ENCODE data around the gene CAAP1. TPM values are rescaled to one million over a fixed set of nuclear protein-coding genes. Genes with fewer than 3 reads are reported as not detected.
A peak's percentile ranks its signal among the peaks of the same experiment; 100 is the strongest.

The CAAP1 gene
- total and polyA plus RNA-seq, 10 of the 15 experiments (the other 5 are each of a cell fraction or from before 2014, with no cell fraction given) = 11.0 to 27.5 (median 20.5) TPM

- Histone ChIP-seq H3K9me3 (replicated peaks; ENCODE audit: control insufficient read depth, insufficient read depth, low read length) (no peaks in the 10 kb centered on the region), H3K36me3 (ENCODE audit: control insufficient read depth in 2 of 2, insufficient read depth in 2 of 2, low read length in 1 of 2) (no peaks in the 10 kb centered on the region), H3K9ac (ENCODE audit: control insufficient read depth, insufficient read depth, low read length) (no peak overlapping the region), H3K27ac (ENCODE audit: control insufficient read depth, insufficient read depth) (no peak overlapping the region), H3K27me3 (replicated peaks in 1 of 2; ENCODE audit: control insufficient read depth in 2 of 2, insufficient read depth in 2 of 2, low read length in 1 of 2) (no peaks in the 10 kb centered on the region), H3K4me3 (no peak overlapping the region), H3K4me2 (ENCODE audit: control insufficient read depth, insufficient read depth) (no peak overlapping the region), H2AFZ (ENCODE audit: control insufficient read depth, low read depth, low read length) (no peak overlapping the region), H3K79me2 (ENCODE audit: control insufficient read depth, insufficient read depth, low read length) (no peaks in the 10 kb centered on the region), H4K20me1 (ENCODE audit: control insufficient read depth, insufficient read depth) (no peaks in the 10 kb centered on the region), H3K4me1 (ENCODE audit: control insufficient read depth, insufficient read depth, low read length) (no peaks in the 10 kb centered on the region)
- in situ Hi-C loops (cut with MboI) (no loop called here), intact Hi-C loops (cut with micrococcal nuclease; ENCODE audit: unreplicated experiment) (no loop called here)
- ATAC-seq = peak; percentile 62; the same call in 2 of the 3 replicates
- no peak for DNase-seq (ENCODE audit: low read depth, low spot score)
- ChIA-PET RAD21 (ENCODE audit: unreplicated experiment) (no interaction called here), POLR2A (no interaction called here), CTCF (interaction anchor here (1.8 kb wide), 1 partner anchor 54 kb away, joined by 6 read pairs; no protein-coding TSS in a partner anchor), SMC1A (ENCODE audit: uncharacterized antibody, unreplicated experiment) (interaction anchor here (0.6 to 0.7 kb wide), 2 partner anchors 18 to 51 kb away, joined by 3 read pairs; no protein-coding TSS in a partner anchor)
- FAIRE-seq = no peak
- no TSS peak for BruUV-seq (replicated peaks)
- TF ChIP-seq MYB (IDR thresholded peaks at IDR 0.05; ENCODE audit: borderline replicate concordance, low read depth, low read length) = no peak
- TF ChIP-seq, protein P1, sequence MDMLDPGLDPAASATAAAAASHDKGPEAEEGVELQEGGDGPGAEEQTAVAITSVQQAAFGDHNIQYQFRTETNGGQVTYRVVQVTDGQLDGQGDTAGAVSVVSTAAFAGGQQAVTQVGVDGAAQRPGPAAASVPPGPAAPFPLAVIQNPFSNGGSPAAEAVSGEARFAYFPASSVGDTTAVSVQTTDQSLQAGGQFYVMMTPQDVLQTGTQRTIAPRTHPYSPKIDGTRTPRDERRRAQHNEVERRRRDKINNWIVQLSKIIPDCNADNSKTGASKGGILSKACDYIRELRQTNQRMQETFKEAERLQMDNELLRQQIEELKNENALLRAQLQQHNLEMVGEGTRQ (IDR thresholded peaks at IDR 0.05; ENCODE audit: borderline replicate concordance, low read depth, low read length) = no peak
- TF ChIP-seq RELA (IDR thresholded peaks at IDR 0.05; ENCODE audit: borderline replicate concordance, partially characterized antibody) = no peak
- TF ChIP-seq NR2C2 (IDR thresholded peaks at IDR 0.05; ENCODE audit: borderline replicate concordance, control insufficient read depth, insufficient read length, low read depth) = no peak
- no peak for TF ChIP-seq SIX5 (IDR thresholded peaks at IDR 0.05; ENCODE audit: low read depth, low read length, severe bottlenecking)
- no peak for TF ChIP-seq NR2F1 (conservative IDR thresholded peaks at IDR 0.05)
- TF ChIP-seq NFIC (IDR thresholded peaks at IDR 0.05; ENCODE audit: low read depth, low read length) = no peak
- no peak for TF ChIP-seq IKZF2 (IDR thresholded peaks at IDR 0.05)
- TF ChIP-seq, protein P2, sequence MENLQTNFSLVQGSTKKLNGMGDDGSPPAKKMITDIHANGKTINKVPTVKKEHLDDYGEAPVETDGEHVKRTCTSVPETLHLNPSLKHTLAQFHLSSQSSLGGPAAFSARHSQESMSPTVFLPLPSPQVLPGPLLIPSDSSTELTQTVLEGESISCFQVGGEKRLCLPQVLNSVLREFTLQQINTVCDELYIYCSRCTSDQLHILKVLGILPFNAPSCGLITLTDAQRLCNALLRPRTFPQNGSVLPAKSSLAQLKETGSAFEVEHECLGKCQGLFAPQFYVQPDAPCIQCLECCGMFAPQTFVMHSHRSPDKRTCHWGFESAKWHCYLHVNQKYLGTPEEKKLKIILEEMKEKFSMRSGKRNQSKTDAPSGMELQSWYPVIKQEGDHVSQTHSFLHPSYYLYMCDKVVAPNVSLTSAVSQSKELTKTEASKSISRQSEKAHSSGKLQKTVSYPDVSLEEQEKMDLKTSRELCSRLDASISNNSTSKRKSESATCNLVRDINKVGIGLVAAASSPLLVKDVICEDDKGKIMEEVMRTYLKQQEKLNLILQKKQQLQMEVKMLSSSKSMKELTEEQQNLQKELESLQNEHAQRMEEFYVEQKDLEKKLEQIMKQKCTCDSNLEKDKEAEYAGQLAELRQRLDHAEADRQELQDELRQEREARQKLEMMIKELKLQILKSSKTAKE (IDR thresholded peaks at IDR 0.05; ENCODE audit: low read depth, poor library complexity, severe bottlenecking) = no peak
- TF ChIP-seq, protein P3, sequence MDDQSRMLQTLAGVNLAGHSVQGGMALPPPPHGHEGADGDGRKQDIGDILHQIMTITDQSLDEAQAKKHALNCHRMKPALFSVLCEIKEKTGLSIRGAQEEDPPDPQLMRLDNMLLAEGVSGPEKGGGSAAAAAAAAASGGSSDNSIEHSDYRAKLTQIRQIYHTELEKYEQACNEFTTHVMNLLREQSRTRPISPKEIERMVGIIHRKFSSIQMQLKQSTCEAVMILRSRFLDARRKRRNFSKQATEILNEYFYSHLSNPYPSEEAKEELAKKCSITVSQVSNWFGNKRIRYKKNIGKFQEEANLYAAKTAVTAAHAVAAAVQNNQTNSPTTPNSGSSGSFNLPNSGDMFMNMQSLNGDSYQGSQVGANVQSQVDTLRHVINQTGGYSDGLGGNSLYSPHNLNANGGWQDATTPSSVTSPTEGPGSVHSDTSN (IDR thresholded peaks at IDR 0.05; ENCODE audit: insufficient replicate concordance, low read depth, low read length) = no peak
- TF ChIP-seq, protein P4, sequence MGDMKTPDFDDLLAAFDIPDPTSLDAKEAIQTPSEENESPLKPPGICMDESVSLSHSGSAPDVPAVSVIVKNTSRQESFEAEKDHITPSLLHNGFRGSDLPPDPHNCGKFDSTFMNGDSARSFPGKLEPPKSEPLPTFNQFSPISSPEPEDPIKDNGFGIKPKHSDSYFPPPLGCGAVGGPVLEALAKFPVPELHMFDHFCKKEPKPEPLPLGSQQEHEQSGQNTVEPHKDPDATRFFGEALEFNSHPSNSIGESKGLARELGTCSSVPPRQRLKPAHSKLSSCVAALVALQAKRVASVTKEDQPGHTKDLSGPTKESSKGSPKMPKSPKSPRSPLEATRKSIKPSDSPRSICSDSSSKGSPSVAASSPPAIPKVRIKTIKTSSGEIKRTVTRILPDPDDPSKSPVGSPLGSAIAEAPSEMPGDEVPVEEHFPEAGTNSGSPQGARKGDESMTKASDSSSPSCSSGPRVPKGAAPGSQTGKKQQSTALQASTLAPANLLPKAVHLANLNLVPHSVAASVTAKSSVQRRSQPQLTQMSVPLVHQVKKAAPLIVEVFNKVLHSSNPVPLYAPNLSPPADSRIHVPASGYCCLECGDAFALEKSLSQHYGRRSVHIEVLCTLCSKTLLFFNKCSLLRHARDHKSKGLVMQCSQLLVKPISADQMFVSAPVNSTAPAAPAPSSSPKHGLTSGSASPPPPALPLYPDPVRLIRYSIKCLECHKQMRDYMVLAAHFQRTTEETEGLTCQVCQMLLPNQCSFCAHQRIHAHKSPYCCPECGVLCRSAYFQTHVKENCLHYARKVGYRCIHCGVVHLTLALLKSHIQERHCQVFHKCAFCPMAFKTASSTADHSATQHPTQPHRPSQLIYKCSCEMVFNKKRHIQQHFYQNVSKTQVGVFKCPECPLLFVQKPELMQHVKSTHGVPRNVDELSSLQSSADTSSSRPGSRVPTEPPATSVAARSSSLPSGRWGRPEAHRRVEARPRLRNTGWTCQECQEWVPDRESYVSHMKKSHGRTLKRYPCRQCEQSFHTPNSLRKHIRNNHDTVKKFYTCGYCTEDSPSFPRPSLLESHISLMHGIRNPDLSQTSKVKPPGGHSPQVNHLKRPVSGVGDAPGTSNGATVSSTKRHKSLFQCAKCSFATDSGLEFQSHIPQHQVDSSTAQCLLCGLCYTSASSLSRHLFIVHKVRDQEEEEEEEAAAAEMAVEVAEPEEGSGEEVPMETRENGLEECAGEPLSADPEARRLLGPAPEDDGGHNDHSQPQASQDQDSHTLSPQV (IDR thresholded peaks at IDR 0.05) = no peak
- no peak for TF ChIP-seq CEBPZ (IDR thresholded peaks at IDR 0.05; ENCODE audit: low read depth, low read length)
Observed at GRCh38 chr9:26800322-26800721, 92.3 kb downstream of the CAAP1 start.
